DOHH2 (cell line): Measurements from ENCODE around the gene RAMACL.

ENCODE experiments used
- H3F3A ChIP-seq: fragments of 200-600 bp; sonication (generic), shearing (Covaris generic); 2 replicates; pipeline ENCODE4 v1.6.0; 2016; ENCODE audit warnings: antibody characterized with exemption, mild to moderate bottlenecking; ENCODE audit not compliant: control insufficient read depth, insufficient read depth
- H3K27ac ChIP-seq: fragments of 200-600 bp; sonication (generic); 2 replicates; pipeline ENCODE4 v1.5.1; 2014; ENCODE audit warnings: low read depth, mild to moderate bottlenecking, low read length, moderate library complexity
- H3K27me3 ChIP-seq: fragments of 200-600 bp; sonication (generic); 2 replicates; pipeline ENCODE4 v1.6.1; 2014; ENCODE audit warnings: mild to moderate bottlenecking, low read length, mixed read lengths; ENCODE audit not compliant: control insufficient read depth
- H3K36me3 ChIP-seq: fragments of 200-600 bp; sonication (generic); 2 replicates; pipeline ENCODE4 v1.6.1; 2014; ENCODE audit warnings: mild to moderate bottlenecking, low read length, moderate library complexity, mixed read lengths; ENCODE audit not compliant: control insufficient read depth
- H3K4me1 ChIP-seq: fragments of 200-600 bp; sonication (generic); 2 replicates; pipeline ENCODE4 v1.6.1; 2014; ENCODE audit warnings: mild to moderate bottlenecking, low read length, mixed read lengths; ENCODE audit not compliant: control insufficient read depth
- H3K4me2 ChIP-seq: fragments of 200-600 bp; sonication (generic); 2 replicates; pipeline ENCODE4 v1.6.0; 2014; ENCODE audit warnings: mild to moderate bottlenecking, low read length, moderate library complexity
- H3K4me3 ChIP-seq: fragments of 200-600 bp; sonication (generic); 2 replicates; pipeline ENCODE4 v1.5.1; 2014; ENCODE audit warnings: mild to moderate bottlenecking, low read length, mixed read lengths
- H3K79me2 ChIP-seq: fragments of 200-600 bp; sonication (generic); 2 replicates; pipeline ENCODE4 v1.6.1; 2014; ENCODE audit warnings: mild to moderate bottlenecking, low read length, mixed read lengths; ENCODE audit not compliant: control insufficient read depth
- H3K9me2 ChIP-seq: fragments of 200-600 bp; sonication (generic); replicated peaks from 2 replicates; pipeline ENCODE4 v1.6.1; 2014; ENCODE audit warnings: mild to moderate bottlenecking, low read length, mixed read lengths; ENCODE audit not compliant: control insufficient read depth
- H3K9me3 ChIP-seq: fragments of 200-600 bp; sonication (generic); 2 replicates; pipeline ENCODE4 v1.6.1; 2014; ENCODE audit warnings: antibody characterized with exemption, low read length, mixed read lengths; ENCODE audit not compliant: control insufficient read depth, insufficient read depth
- H4K20me1 ChIP-seq: fragments of 200-600 bp; sonication (generic); 2 replicates; pipeline ENCODE4 v1.6.0; 2014; ENCODE audit warnings: low read depth, mild to moderate bottlenecking, antibody characterized with exemption, low read length, moderate library complexity; ENCODE audit not compliant: control insufficient read depth, insufficient read depth
- EZH2phosphoT487 ChIP-seq: fragments of 200-600 bp; sonication (generic); IDR thresholded peaks from 2 replicates; pipeline ENCODE4 v1.6.1; 2017; ENCODE audit warnings: borderline replicate concordance, mild to moderate bottlenecking, antibody characterized with exemption, low read length, moderate library complexity, mixed read lengths
- TF ChIP-seq, protein P1 (sequence below): fragments of 200-600 bp; sonication (generic); IDR thresholded peaks from one replicate; pipeline ENCODE4 v1.5.1; 2014; ENCODE audit warnings: antibody characterized with exemption, mild to moderate bottlenecking, low read depth, low read length; ENCODE audit not compliant: poor library complexity, severe bottlenecking

The RAMACL gene

DNA sequence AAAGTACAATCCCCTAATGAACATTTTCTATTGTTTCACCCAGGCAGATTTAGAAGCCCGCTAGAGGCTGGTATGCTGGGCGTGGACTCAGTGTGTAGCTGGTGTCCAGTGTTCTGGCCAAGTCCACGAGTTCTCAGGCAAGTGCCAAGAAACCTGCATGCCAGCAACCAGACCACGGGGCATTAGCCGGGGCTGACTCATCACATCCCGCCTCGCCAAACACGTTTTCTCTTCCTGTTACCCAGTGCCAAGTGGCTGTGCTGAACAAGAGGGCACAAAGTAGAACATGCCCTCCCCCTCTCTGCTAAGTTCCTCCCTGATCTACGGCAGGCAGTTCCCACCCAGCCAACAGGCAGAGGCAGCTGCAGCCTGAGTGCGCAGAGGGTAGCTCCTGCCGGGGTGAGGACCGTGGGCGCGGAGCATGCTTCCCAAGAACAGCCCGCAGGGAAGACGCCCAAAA lies 29.6 kb downstream of the RAMACL start:
- Histone ChIP-seq H3K79me2 (no peaks in the 10 kb centered on the region), H3K4me2 (no peak overlapping the region), H3F3A (no peaks in the 10 kb centered on the region), H4K20me1 (no peaks in the 10 kb centered on the region), H3K27ac (no peak overlapping the region), H3K27me3 (0 out of 2 replicates have a peak, but pooled peaks cover 2% of the 10 kb centered on the region), H3K4me3 (no peak overlapping the region), H3K9me2 (no peaks in the 10 kb centered on the region), H3K36me3 (no peaks in the 10 kb centered on the region), H3K4me1 (no peaks in the 10 kb centered on the region), H3K9me3 (no peaks in the 10 kb centered on the region)
- TF ChIP-seq, protein P1, sequence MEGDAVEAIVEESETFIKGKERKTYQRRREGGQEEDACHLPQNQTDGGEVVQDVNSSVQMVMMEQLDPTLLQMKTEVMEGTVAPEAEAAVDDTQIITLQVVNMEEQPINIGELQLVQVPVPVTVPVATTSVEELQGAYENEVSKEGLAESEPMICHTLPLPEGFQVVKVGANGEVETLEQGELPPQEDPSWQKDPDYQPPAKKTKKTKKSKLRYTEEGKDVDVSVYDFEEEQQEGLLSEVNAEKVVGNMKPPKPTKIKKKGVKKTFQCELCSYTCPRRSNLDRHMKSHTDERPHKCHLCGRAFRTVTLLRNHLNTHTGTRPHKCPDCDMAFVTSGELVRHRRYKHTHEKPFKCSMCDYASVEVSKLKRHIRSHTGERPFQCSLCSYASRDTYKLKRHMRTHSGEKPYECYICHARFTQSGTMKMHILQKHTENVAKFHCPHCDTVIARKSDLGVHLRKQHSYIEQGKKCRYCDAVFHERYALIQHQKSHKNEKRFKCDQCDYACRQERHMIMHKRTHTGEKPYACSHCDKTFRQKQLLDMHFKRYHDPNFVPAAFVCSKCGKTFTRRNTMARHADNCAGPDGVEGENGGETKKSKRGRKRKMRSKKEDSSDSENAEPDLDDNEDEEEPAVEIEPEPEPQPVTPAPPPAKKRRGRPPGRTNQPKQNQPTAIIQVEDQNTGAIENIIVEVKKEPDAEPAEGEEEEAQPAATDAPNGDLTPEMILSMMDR: no peak
- TF ChIP-seq EZH2phosphoT487: no peak

- no peaks in the 10 kb centered on the region for H3F3A ChIP-seq
- H3K9me2 ChIP-seq: no peaks in the 10 kb centered on the region
- no peak overlapping the region for H3K27ac ChIP-seq
- H3K79me2 ChIP-seq: no peaks in the 10 kb centered on the region
- no peak overlapping the region for H3K4me2 ChIP-seq
- no peaks in the 10 kb centered on the region for H4K20me1 ChIP-seq
- 0 out of 2 replicates have a peak, but pooled peaks cover 2% of the 10 kb centered on the region for H3K27me3 ChIP-seq
- H3K4me3 ChIP-seq: no peak overlapping the region
- no peaks in the 10 kb centered on the region for H3K9me3 ChIP-seq
- no peaks in the 10 kb centered on the region for H3K36me3 ChIP-seq
- no peaks in the 10 kb centered on the region for H3K4me1 ChIP-seq
- TF ChIP-seq, protein P1: no peak
- no peak for TF ChIP-seq EZH2phosphoT487
Measured at GRCh38 chr6:166556336-166556735, 30.1 kb downstream of the RAMACL start.

- no peak for TF ChIP-seq EZH2phosphoT487
- H3K27me3 ChIP-seq: 0 out of 2 replicates have a peak, but pooled peaks cover 2% of the 10 kb centered on the region
- H3K4me1 ChIP-seq: no peaks in the 10 kb centered on the region
- H3K27ac ChIP-seq: no peak overlapping the region
- no peaks in the 10 kb centered on the region for H3F3A ChIP-seq
- no peaks in the 10 kb centered on the region for H3K79me2 ChIP-seq
- H3K9me2 ChIP-seq: no peaks in the 10 kb centered on the region
- H3K4me2 ChIP-seq: no peak overlapping the region
- H4K20me1 ChIP-seq: no peaks in the 10 kb centered on the region
- H3K4me3 ChIP-seq: no peak overlapping the region
- no peaks in the 10 kb centered on the region for H3K36me3 ChIP-seq
- no peaks in the 10 kb centered on the region for H3K9me3 ChIP-seq
Measured at GRCh38 chr6:166555086-166555485, 31.4 kb downstream of the RAMACL start.

- H3F3A ChIP-seq: no peaks in the 10 kb centered on the region
Measured at GRCh38 chr6:166554316-166554715, 32.2 kb downstream of the RAMACL start.

More at GRCh38 chr6:166554316-166554715, 32.2 kb downstream of the RAMACL start:
- Histone ChIP-seq H3K27me3 (peaks cover 4% of the 10 kb centered on the region; the same call in 1 of the 2 replicates), H3K9me2 (no peaks in the 10 kb centered on the region), H3K4me3 (no peak overlapping the region), H3K79me2 (no peaks in the 10 kb centered on the region), H3K27ac (no peak overlapping the region), H3K36me3 (no peaks in the 10 kb centered on the region), H4K20me1 (no peaks in the 10 kb centered on the region), H3K4me1 (no peaks in the 10 kb centered on the region), H3K4me2 (no peak overlapping the region), H3K9me3 (no peaks in the 10 kb centered on the region)
- TF ChIP-seq EZH2phosphoT487: no peak
- TF ChIP-seq, protein P1: no peak
